GM23248 (cell line): ENCODE measurements around the gene LHB. TPM values are rescaled to one million over a fixed set of nuclear protein-coding genes. Genes with fewer than 3 reads are reported as not detected.
A peak's percentile ranks its signal among the peaks of the same experiment; 100 is the strongest.
"Not testable (repeated sequence)": the region's sequence is repeated elsewhere in the genome, so short reads cannot be mapped to it uniquely, and the experiment has no call there.

Experiments
- DNase-seq: peaks from one replicate; pipeline ENCODE4 v3.0.0-alpha.2; 2015
- H2AFZ ChIP-seq: fragments of 200-600 bp; sonication (generic); 2 replicates; pipeline ENCODE4 v1.6.1; 2016; ENCODE audit warnings: antibody characterized with exemption
- H3F3A ChIP-seq: fragments of 200-600 bp; sonication (generic); 2 replicates; pipeline ENCODE4 v1.6.1; 2016; ENCODE audit warnings: mild to moderate bottlenecking, antibody characterized with exemption, mixed run types; ENCODE audit not compliant: insufficient read depth
- H3K27ac ChIP-seq: fragments of 200-600 bp; sonication (generic); 2 replicates; pipeline ENCODE4 v1.5.1; 2016; ENCODE audit warnings: mild to moderate bottlenecking
- H3K27me3 ChIP-seq: fragments of 200-600 bp; sonication (generic); replicated peaks from 2 replicates; pipeline ENCODE4 v1.6.1; 2016; ENCODE audit warnings: mild to moderate bottlenecking; ENCODE audit not compliant: insufficient read depth
- H3K36me3 ChIP-seq: fragments of 200-600 bp; sonication (generic); 2 replicates; pipeline ENCODE4 v1.6.1; 2016; ENCODE audit warnings: low read depth, mild to moderate bottlenecking
- H3K4me1 ChIP-seq: fragments of 200-600 bp; sonication (generic); 2 replicates; pipeline ENCODE4 v1.6.1; 2016; ENCODE audit warnings: mild to moderate bottlenecking; ENCODE audit not compliant: insufficient read depth
- H3K4me2 ChIP-seq: fragments of 200-600 bp; sonication (generic); one replicate; pipeline ENCODE4 v1.6.1; 2016; ENCODE audit warnings: mild to moderate bottlenecking; ENCODE audit not compliant: unreplicated experiment
- H3K4me3 ChIP-seq: fragments of 200-600 bp; sonication (generic); 2 replicates; pipeline ENCODE4 v1.5.1; 2016; ENCODE audit warnings: mild to moderate bottlenecking
- H3K79me2 ChIP-seq: fragments of 200-600 bp; sonication (generic); 2 replicates; pipeline ENCODE4 v1.6.1; 2016; ENCODE audit warnings: mild to moderate bottlenecking; ENCODE audit not compliant: insufficient read depth
- H3K9ac ChIP-seq: fragments of 200-600 bp; sonication (generic); 2 replicates; pipeline ENCODE4 v1.6.1; 2016; ENCODE audit warnings: mild to moderate bottlenecking
- H3K9me2 ChIP-seq: fragments of 200-600 bp; sonication (generic); 2 replicates; pipeline ENCODE4 v1.6.1; 2016; ENCODE audit warnings: mixed run types, mild to moderate bottlenecking, moderate library complexity; ENCODE audit not compliant: insufficient read depth
- H3K9me3 ChIP-seq: fragments of 200-600 bp; sonication (generic); one replicate; pipeline ENCODE4 v1.6.1; 2017; ENCODE audit warnings: low read depth
- H4K20me1 ChIP-seq: fragments of 200-600 bp; sonication (generic); 2 replicates; pipeline ENCODE4 v1.6.0; 2016; ENCODE audit not compliant: insufficient read depth
- EZH2 ChIP-seq: fragments of 200-600 bp; sonication (generic); IDR thresholded peaks from 2 replicates; pipeline ENCODE4 v1.6.1; 2018; ENCODE audit warnings: antibody characterized with exemption, mild to moderate bottlenecking; ENCODE audit not compliant: insufficient read depth, poor library complexity, severe bottlenecking
- EZH2phosphoT487 ChIP-seq: fragments of 200-600 bp; sonication (generic); IDR thresholded peaks from 2 replicates; pipeline ENCODE4 v1.6.1; 2018; ENCODE audit warnings: antibody characterized with exemption, moderate library complexity, mild to moderate bottlenecking, low read depth; ENCODE audit not compliant: insufficient read depth
- WGBS, 2 experiments: methylation state at CpG; one replicate each; pipeline ENCODE4 v1.1.6; 2015 to 2017; ENCODE audit warnings: low lambda C conversion rate in 2 of 2, low coverage in 1 of 2; ENCODE audit errors: missing lambda C conversion rate in 2 of 2; 5-methylcytosine and 5-hydroxymethylcytosine counted together
- in situ Hi-C: fragments of 300-500 bp; cut with MboI; formaldehyde crosslinking; loops from 2 replicates; pipeline ENCODE4 v1.15.0; 2020
- polyA plus RNA-seq: library from polyadenylated mRNA; unstranded; fragments of >200 nt; fragmentation: Nextera tagmentation; extraction: Ambion mirVana; gene quantifications from 2 replicates; pipeline ENCODE4 v1.2.1, GENCODE V29; 2016
- total RNA-seq: library from RNA; depleted of rRNA; stranded (reverse); fragments of >200 nt; shearing (Covaris generic); gene quantifications from 2 replicates; pipeline ENCODE4 v1.2.3, GENCODE V29; 2014

LHB gene
- total and polyA plus RNA-seq, 2 experiments from 2014 or later, result 0.54 TPM; not detected in 1

DNA sequence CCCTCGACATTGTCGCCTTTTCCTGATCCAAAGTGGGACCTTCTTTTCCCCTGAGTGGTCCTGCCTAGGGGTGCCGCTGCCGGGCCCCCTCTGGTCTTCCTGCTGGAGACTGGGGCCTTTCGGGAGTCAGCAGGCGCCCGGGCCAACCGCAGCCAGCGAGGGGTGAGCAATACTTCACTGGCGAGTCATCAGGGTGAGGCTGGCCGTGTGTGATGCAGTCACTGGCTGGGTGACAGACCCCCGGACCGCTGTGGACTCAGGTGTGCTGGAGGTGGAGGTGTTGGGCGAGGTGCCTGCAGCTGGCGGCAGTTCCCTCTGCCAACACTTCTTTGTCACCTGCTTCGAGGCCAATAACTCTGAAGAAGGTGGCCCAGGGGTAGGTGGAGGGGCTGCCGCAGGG is 25.3 kb upstream of the LHB start:
- Histone ChIP-seq H3K9me2 (no peaks in the 10 kb centered on the region), H3K9ac (no peak overlapping the region), H3K27me3 (no peaks in the 10 kb centered on the region), H3K9me3 (no peaks in the 10 kb centered on the region), H3K36me3 (no peaks in the 10 kb centered on the region), H3K4me3 (no peak overlapping the region), H3K79me2 (no peaks in the 10 kb centered on the region), H4K20me1 (no peaks in the 10 kb centered on the region), H3K4me1 (peaks cover 8% of the 10 kb centered on the region; the same call in 1 of the 2 replicates), H3K27ac (no peak overlapping the region), H2AFZ (no peak overlapping the region), H3K4me2 (no peak overlapping the region), H3F3A (no peaks in the 10 kb centered on the region)
- TF ChIP-seq EZH2 (no peak), EZH2phosphoT487 (no peak)
- WGBS, 2 experiments, result 69 to 71% methylated on average over 16 to 17 of the region's 17 CpGs
- peak; percentile 33 for DNase-seq
- in situ Hi-C loops, result no loop called here

DNA sequence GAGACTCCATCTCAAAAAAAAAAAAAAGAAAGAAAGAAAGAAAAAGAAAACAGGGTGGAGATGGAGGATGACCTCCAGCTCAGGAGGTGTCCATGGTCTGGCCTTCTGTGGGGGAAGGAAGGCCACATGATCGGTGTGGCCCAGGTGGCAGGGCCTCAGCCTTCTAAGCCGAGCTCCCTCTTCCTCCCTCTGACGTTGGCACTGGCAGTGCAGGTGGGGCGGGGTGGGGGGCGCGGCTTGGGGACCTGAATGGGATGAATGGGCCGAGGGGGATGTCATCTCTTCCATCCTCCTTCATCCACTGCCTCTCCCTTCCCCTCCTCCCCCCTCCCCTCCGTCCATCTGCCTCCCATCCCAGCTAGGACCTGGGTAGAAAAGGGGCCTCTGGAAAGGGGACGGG is 22.8 kb upstream of the LHB start:
- H3F3A ChIP-seq, H2AFZ ChIP-seq, H3K4me1 ChIP-seq, H3K79me2 ChIP-seq, H3K9me2 ChIP-seq, H3K27ac ChIP-seq, H3K9ac ChIP-seq, H3K4me2 ChIP-seq, in situ Hi-C loops, H3K36me3 ChIP-seq, H4K20me1 ChIP-seq, DNase-seq, H3K27me3 ChIP-seq, H3K4me3 ChIP-seq, H3K9me3 ChIP-seq: not testable (repeated sequence)
- WGBS, 2 experiments, result 47 to 53% methylated on average over 5 to 8 of the region's 9 CpGs

DNA sequence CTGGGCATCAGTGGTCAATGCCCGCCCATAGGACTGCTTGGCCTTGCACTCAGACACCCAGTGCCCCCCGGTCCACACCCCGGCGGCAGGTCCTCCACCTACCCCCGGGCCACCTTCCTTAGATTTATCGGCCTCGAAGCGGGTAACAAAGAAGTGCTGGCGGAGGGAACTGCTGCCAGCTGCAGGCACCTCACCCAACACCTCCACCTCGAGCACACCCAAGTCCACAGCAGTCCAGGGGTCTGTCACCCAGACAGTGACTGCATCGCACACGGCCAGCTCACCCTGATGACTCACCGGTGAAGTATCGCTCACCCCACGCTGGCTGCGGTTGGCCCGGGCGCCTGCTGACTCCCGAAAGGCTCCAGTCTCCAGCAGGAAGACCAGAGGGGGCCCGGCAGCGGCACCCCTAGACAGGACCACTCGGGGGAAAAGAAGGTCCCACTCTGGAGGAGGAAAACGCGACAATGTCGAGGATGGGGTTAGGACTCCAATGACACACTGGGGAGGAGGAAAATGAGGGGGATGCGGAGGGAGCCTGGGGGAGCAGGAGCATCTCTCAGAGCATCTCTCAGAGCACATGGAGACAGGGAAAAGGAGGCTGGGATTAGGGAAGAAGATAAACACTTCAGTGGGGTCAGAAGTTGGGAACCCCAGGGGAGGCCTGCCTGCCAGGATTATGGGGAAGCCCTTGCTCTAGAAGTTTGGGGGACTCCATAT is 21.8 kb upstream of the LHB start:
- H3K4me1 ChIP-seq, H3K79me2 ChIP-seq, H3K27me3 ChIP-seq, H3K9me3 ChIP-seq, H3K9me2 ChIP-seq, in situ Hi-C loops, H3K36me3 ChIP-seq, H2AFZ ChIP-seq, H4K20me1 ChIP-seq, H3K4me2 ChIP-seq, H3F3A ChIP-seq, H3K4me3 ChIP-seq: not testable (repeated sequence)
- Histone ChIP-seq H3K27ac (peak overlapping the region; percentile 65), H3K9ac (peak overlapping the region; percentile 35; the same call in 1 of the 2 replicates)
- DNase-seq, result peak; percentile 87
- WGBS, 2 experiments, result 41 to 51% methylated on average over 20 to 26 of the region's 26 CpGs

DNA sequence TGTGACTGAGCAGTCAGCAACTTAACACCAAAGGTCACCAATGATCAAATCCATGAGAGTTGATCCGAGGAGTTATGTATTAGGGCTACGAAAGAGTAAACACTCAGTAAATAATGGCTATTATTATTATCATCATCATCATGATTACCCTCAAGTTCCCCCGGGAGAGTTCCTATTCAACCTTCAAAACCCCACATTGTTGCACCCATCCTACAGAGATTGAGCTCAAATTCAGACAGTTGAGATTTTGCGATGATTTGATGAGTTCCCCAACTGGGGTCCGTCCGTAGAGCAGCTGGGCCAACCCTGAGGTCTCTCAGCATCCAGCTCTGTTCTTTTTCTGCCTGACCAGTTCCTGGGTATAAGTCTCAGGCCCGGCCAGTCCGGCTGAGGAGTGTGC is 21.2 kb upstream of the LHB start:
- H3K4me3 ChIP-seq, H3K36me3 ChIP-seq, H3K9me2 ChIP-seq, H2AFZ ChIP-seq, H3K9ac ChIP-seq, DNase-seq, in situ Hi-C loops, H4K20me1 ChIP-seq, H3K27me3 ChIP-seq, H3F3A ChIP-seq, H3K4me1 ChIP-seq, H3K4me2 ChIP-seq, H3K79me2 ChIP-seq, H3K9me3 ChIP-seq: not testable (repeated sequence)
- H3K27ac ChIP-seq, result peak overlapping the region; percentile 65
- WGBS, 2 experiments, result 81 to 87% methylated on average over 8 of the region's 8 CpGs

DNA sequence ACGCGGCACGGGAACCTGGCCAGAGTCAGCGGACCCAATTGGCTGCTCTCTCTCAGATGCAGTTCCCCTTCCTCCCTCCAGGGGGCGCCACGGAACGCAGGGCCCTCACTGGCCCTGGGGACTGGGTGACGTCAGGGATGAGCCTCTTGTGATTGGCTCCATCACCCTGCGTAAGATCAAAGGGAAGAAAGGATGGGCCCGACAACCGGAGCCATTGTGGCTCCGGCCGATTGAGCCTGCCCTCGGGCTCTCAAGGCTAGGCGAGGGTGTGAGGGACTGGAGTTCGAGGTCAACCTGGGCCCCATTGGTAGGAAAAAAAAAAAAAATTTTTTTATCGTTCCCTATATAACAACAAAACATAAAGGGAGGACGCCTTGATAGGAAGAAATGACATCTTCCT is 19.9 kb upstream of the LHB start, which contains the start of gene CGB1:
Gene CGB1 (minus strand): TSS at position 81 of the 400 bp plus-strand sequence. CDS start 184 bp downstream, outside the sequence.
- H3K27me3 ChIP-seq, H2AFZ ChIP-seq, H3K4me1 ChIP-seq, H3K27ac ChIP-seq, H3K79me2 ChIP-seq, H3K9ac ChIP-seq, H3K9me2 ChIP-seq, H3K4me3 ChIP-seq, H4K20me1 ChIP-seq, H3K4me2 ChIP-seq, H3K36me3 ChIP-seq, H3K9me3 ChIP-seq, in situ Hi-C loops, H3F3A ChIP-seq: not testable (repeated sequence)
- DNase-seq, result peak; percentile 42
- 42 to 57% methylated on average over 18 of the region's 18 CpGs for WGBS, 2 experiments

DNA sequence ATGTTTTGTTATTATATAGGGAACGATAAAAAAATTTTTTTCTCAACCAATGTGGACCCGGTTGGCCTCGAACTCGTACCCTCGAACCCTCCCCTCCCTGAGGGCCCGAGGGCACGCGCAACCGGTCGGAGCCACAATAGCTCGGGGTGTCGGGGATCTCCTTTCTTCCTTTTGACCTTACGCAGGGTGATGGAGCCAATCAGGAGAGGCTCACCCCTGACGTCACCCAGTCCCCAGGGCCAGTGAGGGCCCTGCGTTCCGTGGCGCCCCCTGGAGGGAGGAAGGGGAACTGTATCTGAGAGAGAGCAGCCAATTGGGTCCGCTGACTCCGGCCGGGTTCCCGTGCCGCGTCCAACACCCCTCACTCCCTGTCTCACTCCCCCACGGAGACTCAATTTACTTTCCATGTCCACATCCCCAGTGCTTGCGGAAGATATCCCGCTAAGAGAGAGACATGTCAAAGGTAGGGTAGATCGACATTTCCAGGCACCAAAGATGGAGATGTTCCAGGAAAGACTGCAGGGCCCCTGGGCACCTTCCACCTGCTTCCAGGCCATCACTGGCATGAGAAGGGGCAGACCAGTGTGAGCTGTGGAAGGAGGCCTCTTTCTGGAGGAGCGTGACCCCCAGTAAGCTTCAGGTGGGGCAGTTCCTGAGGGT is 14.9 kb upstream of the LHB start, which contains the start of gene CGB2:
Gene CGB2 (plus strand): TSS at position 249 of the 660 bp plus-strand sequence. CDS start 206 bp downstream, at position 455.
- H3F3A ChIP-seq, H3K9me2 ChIP-seq, H3K27me3 ChIP-seq, H3K27ac ChIP-seq, H3K36me3 ChIP-seq, H2AFZ ChIP-seq, H3K79me2 ChIP-seq, H3K9me3 ChIP-seq, H3K4me3 ChIP-seq, H4K20me1 ChIP-seq, in situ Hi-C loops, H3K9ac ChIP-seq, H3K4me2 ChIP-seq, H3K4me1 ChIP-seq: not testable (repeated sequence)
- peak; percentile 34 for DNase-seq
- WGBS, 2 experiments, result 29% methylated on average over 28 of the region's 28 CpGs

DNA sequence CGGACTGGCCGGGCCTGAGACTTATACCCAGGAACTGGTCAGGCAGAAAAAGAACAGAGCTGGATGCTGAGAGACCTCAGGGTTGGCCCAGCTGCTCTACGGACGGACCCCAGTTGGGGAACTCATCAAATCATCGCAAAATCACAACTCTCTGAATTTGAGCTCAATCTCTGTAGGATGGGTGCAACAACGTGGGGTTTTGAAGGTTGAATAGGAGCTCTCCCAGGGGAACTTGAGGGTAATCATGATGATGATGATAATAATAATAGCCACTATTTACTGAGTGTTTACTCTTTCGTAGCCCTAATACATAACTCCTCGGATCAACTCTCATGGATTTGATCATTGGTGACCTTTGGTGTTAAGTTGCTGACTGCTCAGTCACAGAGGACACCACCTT is 13.4 kb upstream of the LHB start:
- H3K27ac ChIP-seq, H3K36me3 ChIP-seq, H3K4me1 ChIP-seq, DNase-seq, H3K9me3 ChIP-seq, H3K27me3 ChIP-seq, in situ Hi-C loops, H4K20me1 ChIP-seq, H3K79me2 ChIP-seq, H3K9ac ChIP-seq, H3F3A ChIP-seq, H3K4me2 ChIP-seq, H3K4me3 ChIP-seq, H2AFZ ChIP-seq, H3K9me2 ChIP-seq: not testable (repeated sequence)
- WGBS, 2 experiments, result 94 to 95% methylated on average over 5 of the region's 8 CpGs
